ENCODE measurements around the gene GRID1.

DNA sequence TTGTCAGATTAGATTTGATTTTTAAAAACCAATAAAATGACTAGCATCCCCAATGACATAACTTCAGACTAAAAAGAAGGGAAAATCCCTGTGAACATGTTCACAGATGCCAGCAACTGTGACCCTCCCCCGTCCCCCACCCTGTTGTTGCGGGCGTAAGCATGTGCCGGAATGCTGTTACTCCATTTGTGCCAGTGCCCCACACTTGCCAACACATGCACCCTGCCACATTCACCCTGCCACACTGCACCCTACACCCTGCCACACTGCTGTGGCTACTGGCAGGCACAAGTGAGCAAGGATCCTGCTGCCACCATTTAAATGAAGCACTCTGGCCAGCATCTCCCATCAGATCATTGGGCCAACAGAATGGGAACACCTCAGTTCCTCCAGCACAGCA, 540.2 kb downstream of the GRID1 start:
- TF ChIP-seq CTCF (IDR thresholded peaks at IDR 0.05) (no peak), POLR2A (IDR thresholded peaks at IDR 0.05) (no peak)
